Measurements from ENCODE around the gene NAV2.

DNA sequence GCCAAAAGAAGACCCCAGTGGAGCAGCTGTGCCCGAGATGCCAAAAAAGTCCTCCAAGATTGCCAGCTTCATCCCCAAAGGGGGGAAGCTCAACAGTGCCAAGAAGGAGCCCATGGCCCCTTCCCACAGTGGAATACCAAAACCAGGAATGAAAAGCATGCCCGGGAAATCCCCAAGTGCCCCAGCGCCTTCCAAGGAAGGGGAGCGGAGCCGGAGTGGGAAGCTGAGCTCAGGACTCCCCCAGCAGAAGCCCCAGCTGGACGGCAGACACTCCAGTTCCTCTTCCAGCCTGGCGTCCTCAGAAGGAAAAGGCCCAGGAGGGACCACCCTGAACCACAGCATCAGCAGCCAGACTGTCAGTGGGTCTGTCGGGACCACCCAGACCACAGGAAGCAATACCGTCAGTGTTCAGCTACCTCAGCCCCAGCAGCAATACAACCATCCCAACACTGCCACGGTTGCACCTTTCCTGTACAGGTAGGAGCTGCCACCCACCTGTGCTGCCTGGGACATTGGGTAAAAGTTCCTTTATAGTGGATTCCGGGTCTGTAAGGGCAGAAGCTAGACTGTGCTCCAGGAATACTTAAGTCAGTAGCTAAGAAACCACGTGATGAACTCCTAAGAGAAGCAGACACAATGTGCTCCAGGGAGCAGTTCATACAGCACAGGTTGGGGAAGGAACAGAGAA is 221.3 kb downstream of the NAV2 start:
- TF ChIP-seq, protein P1, sequence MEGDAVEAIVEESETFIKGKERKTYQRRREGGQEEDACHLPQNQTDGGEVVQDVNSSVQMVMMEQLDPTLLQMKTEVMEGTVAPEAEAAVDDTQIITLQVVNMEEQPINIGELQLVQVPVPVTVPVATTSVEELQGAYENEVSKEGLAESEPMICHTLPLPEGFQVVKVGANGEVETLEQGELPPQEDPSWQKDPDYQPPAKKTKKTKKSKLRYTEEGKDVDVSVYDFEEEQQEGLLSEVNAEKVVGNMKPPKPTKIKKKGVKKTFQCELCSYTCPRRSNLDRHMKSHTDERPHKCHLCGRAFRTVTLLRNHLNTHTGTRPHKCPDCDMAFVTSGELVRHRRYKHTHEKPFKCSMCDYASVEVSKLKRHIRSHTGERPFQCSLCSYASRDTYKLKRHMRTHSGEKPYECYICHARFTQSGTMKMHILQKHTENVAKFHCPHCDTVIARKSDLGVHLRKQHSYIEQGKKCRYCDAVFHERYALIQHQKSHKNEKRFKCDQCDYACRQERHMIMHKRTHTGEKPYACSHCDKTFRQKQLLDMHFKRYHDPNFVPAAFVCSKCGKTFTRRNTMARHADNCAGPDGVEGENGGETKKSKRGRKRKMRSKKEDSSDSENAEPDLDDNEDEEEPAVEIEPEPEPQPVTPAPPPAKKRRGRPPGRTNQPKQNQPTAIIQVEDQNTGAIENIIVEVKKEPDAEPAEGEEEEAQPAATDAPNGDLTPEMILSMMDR (conservative IDR thresholded peaks at IDR 0.05), result no peak
- no peak for TF ChIP-seq EZH2 (IDR thresholded peaks at IDR 0.05; ENCODE audit: low read depth)

All from PC-9 (cell line).